ENCODE data around the gene ADGRG6. TPM values are rescaled to one million over a fixed set of nuclear protein-coding genes. Genes with fewer than 3 reads are reported as not detected.

Gene ADGRG6
- total and polyA plus RNA-seq, 10 of the 15 experiments (the other 5 are each of a cell fraction or from before 2014, with no cell fraction given): 0.01 to 0.24 (median 0.13) TPM; not detected in 7

DNA sequence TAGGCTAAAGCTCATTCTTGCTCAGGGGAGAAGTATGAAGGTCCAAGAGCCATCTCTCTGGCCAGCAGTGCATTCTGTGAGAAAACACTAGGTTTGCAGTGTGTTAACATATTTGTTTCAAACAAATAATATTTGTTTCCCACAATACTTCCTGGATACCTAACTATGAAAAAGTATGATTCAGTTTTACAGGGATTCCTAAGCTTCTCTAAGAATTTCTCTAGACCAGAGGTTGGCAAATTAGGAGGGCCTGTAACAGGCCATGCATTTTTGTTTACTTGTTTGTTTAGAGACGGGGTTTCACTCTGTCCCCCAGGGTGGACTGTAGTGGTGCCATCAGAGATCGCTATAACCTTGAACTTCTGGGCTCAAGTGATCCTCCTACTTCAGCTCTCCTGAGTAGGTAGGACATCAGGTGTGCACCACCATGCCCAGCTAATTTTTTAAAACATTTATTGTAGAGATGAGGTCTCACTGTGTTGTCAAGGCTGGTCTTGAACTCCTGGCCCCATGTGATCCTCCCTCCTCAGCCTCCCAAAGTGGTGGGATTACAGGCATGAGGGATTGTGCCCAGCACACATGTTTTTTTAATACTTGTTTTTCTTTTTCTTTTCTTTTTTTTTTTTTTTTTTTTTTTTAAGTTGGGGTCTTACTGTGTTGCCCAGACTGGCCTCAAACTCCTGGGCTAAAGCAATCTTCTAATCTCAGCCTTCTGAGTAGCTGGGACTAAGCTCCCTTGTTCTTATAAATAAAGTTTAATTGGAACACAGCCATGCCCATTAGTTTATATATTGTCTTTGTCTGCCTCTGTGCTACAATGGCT is 71.7 kb downstream of the ADGRG6 start:
- Histone ChIP-seq H2AFZ (ENCODE audit: control insufficient read depth, low read depth, low read length) (no peak overlapping the region), H3K27ac (ENCODE audit: control insufficient read depth, insufficient read depth) (no peak overlapping the region), H4K20me1 (ENCODE audit: control insufficient read depth, insufficient read depth) (no peaks in the 10 kb centered on the region), H3K4me1 (ENCODE audit: control insufficient read depth, insufficient read depth, low read length) (no peaks in the 10 kb centered on the region), H3K4me2 (ENCODE audit: control insufficient read depth, insufficient read depth) (no peak overlapping the region), H3K9me3 (replicated peaks; ENCODE audit: control insufficient read depth, insufficient read depth, low read length) (no peaks in the 10 kb centered on the region), H3K27me3 (replicated peaks in 1 of 2; ENCODE audit: control insufficient read depth in 2 of 2, insufficient read depth in 2 of 2, low read length in 1 of 2) (no peaks in the 10 kb centered on the region), H3K9ac (ENCODE audit: control insufficient read depth, insufficient read depth, low read length) (no peak overlapping the region), H3K4me3 (no peak overlapping the region), H3K36me3 (ENCODE audit: control insufficient read depth in 2 of 2, insufficient read depth in 2 of 2, low read length in 1 of 2) (no peaks in the 10 kb centered on the region), H3K79me2 (ENCODE audit: control insufficient read depth, insufficient read depth, low read length) (no peaks in the 10 kb centered on the region)
- ChIA-PET RAD21 (ENCODE audit: unreplicated experiment) (no interaction called here), SMC1A (ENCODE audit: uncharacterized antibody, unreplicated experiment) (interaction anchor here (0.7 to 1.4 kb wide), 2 partner anchors 10 to 18 kb away, joined by 3 to 4 read pairs; no protein-coding TSS in a partner anchor), CTCF (interaction anchor here (0.8 to 1.3 kb wide), 4 partner anchors 10 to 166 kb away, joined by 3 to 4 read pairs (median 4); no protein-coding TSS in a partner anchor), POLR2A (interaction anchor here (0.7 kb wide), 1 partner anchor 9 kb away, joined by 6 read pairs; no protein-coding TSS in a partner anchor)
- no peak for FAIRE-seq
- ATAC-seq: no peak
- intact Hi-C loops (cut with micrococcal nuclease; ENCODE audit: unreplicated experiment): no loop called here
- WGBS (ENCODE audit: insufficient coverage, insufficient replicate concordance, low lambda C conversion rate, missing lambda C conversion rate): 22% methylated on average over 2 of the region's 2 CpGs
- BruUV-seq (replicated peaks): no TSS peak
- in situ Hi-C loops (cut with MboI): no loop called here
- DNase-seq (ENCODE audit: low read depth, low spot score): no peak
- no peak for TF ChIP-seq JUNB (IDR thresholded peaks at IDR 0.05)
- TF ChIP-seq ZNF207 (IDR thresholded peaks at IDR 0.05; ENCODE audit: borderline replicate concordance): no peak
- no peak for TF ChIP-seq CHD4 (IDR thresholded peaks at IDR 0.05)
- TF ChIP-seq, protein P1, sequence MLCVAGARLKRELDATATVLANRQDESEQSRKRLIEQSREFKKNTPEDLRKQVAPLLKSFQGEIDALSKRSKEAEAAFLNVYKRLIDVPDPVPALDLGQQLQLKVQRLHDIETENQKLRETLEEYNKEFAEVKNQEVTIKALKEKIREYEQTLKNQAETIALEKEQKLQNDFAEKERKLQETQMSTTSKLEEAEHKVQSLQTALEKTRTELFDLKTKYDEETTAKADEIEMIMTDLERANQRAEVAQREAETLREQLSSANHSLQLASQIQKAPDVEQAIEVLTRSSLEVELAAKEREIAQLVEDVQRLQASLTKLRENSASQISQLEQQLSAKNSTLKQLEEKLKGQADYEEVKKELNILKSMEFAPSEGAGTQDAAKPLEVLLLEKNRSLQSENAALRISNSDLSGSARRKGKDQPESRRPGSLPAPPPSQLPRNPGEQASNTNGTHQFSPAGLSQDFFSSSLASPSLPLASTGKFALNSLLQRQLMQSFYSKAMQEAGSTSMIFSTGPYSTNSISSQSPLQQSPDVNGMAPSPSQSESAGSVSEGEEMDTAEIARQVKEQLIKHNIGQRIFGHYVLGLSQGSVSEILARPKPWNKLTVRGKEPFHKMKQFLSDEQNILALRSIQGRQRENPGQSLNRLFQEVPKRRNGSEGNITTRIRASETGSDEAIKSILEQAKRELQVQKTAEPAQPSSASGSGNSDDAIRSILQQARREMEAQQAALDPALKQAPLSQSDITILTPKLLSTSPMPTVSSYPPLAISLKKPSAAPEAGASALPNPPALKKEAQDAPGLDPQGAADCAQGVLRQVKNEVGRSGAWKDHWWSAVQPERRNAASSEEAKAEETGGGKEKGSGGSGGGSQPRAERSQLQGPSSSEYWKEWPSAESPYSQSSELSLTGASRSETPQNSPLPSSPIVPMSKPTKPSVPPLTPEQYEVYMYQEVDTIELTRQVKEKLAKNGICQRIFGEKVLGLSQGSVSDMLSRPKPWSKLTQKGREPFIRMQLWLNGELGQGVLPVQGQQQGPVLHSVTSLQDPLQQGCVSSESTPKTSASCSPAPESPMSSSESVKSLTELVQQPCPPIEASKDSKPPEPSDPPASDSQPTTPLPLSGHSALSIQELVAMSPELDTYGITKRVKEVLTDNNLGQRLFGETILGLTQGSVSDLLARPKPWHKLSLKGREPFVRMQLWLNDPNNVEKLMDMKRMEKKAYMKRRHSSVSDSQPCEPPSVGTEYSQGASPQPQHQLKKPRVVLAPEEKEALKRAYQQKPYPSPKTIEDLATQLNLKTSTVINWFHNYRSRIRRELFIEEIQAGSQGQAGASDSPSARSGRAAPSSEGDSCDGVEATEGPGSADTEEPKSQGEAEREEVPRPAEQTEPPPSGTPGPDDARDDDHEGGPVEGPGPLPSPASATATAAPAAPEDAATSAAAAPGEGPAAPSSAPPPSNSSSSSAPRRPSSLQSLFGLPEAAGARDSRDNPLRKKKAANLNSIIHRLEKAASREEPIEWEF (IDR thresholded peaks at IDR 0.05; ENCODE audit: insufficient replicate concordance, low read depth, low read length): no peak
- TF ChIP-seq BMI1 (IDR thresholded peaks at IDR 0.05; ENCODE audit: borderline replicate concordance): no peak
- no peak for TF ChIP-seq NR2C2 (IDR thresholded peaks at IDR 0.05; ENCODE audit: borderline replicate concordance, control insufficient read depth, insufficient read length, low read depth)
- no peak for TF ChIP-seq TCF3 (IDR thresholded peaks at IDR 0.05; ENCODE audit: borderline replicate concordance, insufficient read depth, low read depth, low read length)
- TF ChIP-seq RFX5 (IDR thresholded peaks at IDR 0.05; ENCODE audit: low read depth, low read length): no peak
- no peak for TF ChIP-seq KLF5 (IDR thresholded peaks at IDR 0.05; ENCODE audit: partially characterized antibody)
- no peak for TF ChIP-seq MEF2B (IDR thresholded peaks at IDR 0.05; ENCODE audit: partially characterized antibody, poor library complexity, severe bottlenecking)
- TF ChIP-seq HDAC2 (IDR thresholded peaks at IDR 0.05): no peak
- TF ChIP-seq RAD21 (IDR thresholded peaks at IDR 0.05; ENCODE audit: insufficient read depth, low read depth, low read length): no peak
- TF ChIP-seq SMARCA5 (IDR thresholded peaks at IDR 0.05): no peak
- TF ChIP-seq, protein P2, sequence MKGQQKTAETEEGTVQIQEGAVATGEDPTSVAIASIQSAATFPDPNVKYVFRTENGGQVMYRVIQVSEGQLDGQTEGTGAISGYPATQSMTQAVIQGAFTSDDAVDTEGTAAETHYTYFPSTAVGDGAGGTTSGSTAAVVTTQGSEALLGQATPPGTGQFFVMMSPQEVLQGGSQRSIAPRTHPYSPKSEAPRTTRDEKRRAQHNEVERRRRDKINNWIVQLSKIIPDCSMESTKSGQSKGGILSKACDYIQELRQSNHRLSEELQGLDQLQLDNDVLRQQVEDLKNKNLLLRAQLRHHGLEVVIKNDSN (IDR thresholded peaks at IDR 0.05; ENCODE audit: borderline replicate concordance, extremely low read length, insufficient read depth, low read depth, low read length): no peak
- TF ChIP-seq TAF1 (IDR thresholded peaks at IDR 0.05; ENCODE audit: borderline replicate concordance, low read depth, low read length): no peak
- TF ChIP-seq STAT1 (conservative IDR thresholded peaks at IDR 0.05): no peak
- no peak for TF ChIP-seq ETV6 (conservative IDR thresholded peaks at IDR 0.05 in 1 of 2, IDR thresholded peaks at IDR 0.05 in 1 of 2; ENCODE audit: borderline replicate concordance in 1 of 2, low read depth in 1 of 2)
